ENCODE data around the gene MAGEA10.
"Not testable (repeated sequence)": the region's sequence is repeated elsewhere in the genome, so short reads cannot be mapped to it uniquely, and the experiment has no call there.

MAGEA10 gene

DNA sequence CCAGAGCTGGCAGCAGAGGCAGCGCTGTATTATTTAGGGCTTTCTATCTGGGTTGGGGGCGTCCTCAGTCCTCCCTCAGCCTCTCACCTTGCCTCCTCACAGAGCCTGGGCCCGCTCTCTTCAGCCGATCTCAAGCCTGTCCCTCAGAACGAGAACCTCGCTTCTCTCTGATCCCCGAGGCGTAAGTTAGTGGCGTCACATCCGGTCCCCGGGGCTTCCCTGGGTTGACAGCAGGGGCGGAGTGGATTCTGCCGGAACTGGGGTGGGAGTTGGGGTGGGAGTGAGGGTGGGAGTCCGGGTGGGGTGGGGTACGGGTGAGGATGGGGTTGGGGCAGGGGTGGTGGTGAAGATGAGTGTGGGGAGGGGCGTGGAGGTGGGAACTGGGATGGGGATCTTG lies at the start of gene MAGEA10:
MAGEA10 (minus strand) TSS at position 190 of the 397 bp plus-strand sequence. CDS start 2,957 bp downstream, outside the sequence.
- Mint-ChIP-seq H3K27me3 (ENCODE audit: low read depth) (no peaks in the 10 kb centered on the region), H3K27ac (no peak within 1 kb of the TSS), H3K9me3 (no peaks in the 10 kb centered on the region), H3K4me1 (ENCODE audit: low read depth) (no peaks in the 10 kb centered on the region), H3K4me3 (no peak within 1 kb of the TSS), H3K36me3 (ENCODE audit: low read depth) (no peaks in the 10 kb centered on the region)

GRCh38 chrX:152177497-152178269 lies 39.3 kb upstream of the MAGEA10 start:
- no peak overlapping the region for H3K4me3 Mint-ChIP-seq
- H3K9me3 Mint-ChIP-seq, result no peaks in the 10 kb centered on the region
- no peaks in the 10 kb centered on the region for H3K4me1 Mint-ChIP-seq (ENCODE audit: low read depth)
- H3K27me3 Mint-ChIP-seq (ENCODE audit: low read depth), result no peaks in the 10 kb centered on the region
- no peaks in the 10 kb centered on the region for H3K36me3 Mint-ChIP-seq (ENCODE audit: low read depth)
- no peak overlapping the region for H3K27ac Mint-ChIP-seq

DNA sequence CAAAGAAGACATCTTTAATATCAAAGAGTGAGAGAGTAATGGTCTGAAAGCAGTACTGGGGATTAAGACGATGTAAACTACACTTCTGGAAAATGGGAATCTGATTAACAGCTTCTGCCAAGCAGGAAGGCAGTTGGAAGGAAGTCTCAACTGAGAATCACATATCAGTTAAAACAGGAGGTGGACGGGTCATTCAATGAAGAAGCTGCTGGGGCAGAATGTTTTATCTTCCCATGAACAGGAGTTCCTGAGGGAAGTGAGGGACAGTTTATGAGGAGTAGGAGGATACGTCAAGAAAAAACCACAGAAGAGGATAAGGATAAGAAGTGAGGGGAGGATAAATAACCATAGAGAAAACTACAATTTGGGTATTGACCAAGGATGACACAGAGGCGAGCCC lies 38.7 kb upstream of the MAGEA10 start:
- Mint-ChIP-seq H3K36me3 (ENCODE audit: low read depth) (no peaks in the 10 kb centered on the region), H3K27ac (no peak overlapping the region), H3K9me3 (no peaks in the 10 kb centered on the region), H3K4me3 (no peak overlapping the region), H3K27me3 (ENCODE audit: low read depth) (no peaks in the 10 kb centered on the region), H3K4me1 (ENCODE audit: low read depth) (no peaks in the 10 kb centered on the region)

DNA sequence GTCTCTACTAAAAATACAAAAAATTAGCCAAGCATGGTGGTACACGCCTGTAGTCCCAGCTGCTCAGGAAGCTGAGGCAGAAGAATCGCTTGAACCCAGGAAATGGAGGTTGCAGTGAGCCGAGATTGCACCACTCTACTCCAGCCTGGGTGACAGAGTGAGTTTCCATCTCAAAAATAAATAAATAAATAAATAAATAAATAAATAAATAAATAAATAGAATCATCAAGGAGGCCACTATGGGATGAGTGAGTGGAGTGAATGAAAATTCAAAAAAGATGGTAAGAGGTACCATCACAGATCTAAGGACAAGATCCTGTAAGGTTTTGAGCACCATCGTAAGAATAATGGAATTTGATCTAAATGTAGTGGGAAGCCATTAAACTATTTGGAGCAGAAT lies 37.5 kb upstream of the MAGEA10 start:
- H3K4me1 Mint-ChIP-seq (ENCODE audit: low read depth); H3K27ac Mint-ChIP-seq; H3K4me3 Mint-ChIP-seq; H3K27me3 Mint-ChIP-seq (ENCODE audit: low read depth); H3K9me3 Mint-ChIP-seq; H3K36me3 Mint-ChIP-seq (ENCODE audit: low read depth): not testable (repeated sequence)

GRCh38 chrX:152173923-152174322 lies 35.5 kb upstream of the MAGEA10 start:
- H3K4me1 Mint-ChIP-seq (ENCODE audit: low read depth); H3K9me3 Mint-ChIP-seq; H3K4me3 Mint-ChIP-seq; H3K27me3 Mint-ChIP-seq (ENCODE audit: low read depth); H3K27ac Mint-ChIP-seq; H3K36me3 Mint-ChIP-seq (ENCODE audit: low read depth): not testable (repeated sequence)

DNA sequence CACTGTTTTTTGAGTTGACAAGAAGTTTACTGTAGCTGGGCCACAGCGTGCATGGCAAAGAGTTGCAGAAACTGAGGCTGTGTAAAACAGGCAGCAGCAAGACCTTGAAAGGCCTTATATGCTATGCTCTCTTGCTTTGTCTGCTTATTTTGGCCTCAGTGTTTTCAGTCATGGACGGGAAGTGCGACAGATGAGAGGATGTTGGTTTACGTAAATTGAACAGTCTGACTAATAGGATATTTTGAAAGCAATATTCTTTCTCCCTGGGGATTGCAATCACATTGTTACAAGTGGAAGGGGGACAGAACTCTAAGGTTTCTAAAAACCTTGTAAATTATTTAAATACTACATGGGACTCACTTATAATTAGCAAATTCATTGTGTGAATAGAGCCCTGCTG lies 32.2 kb upstream of the MAGEA10 start:
- Mint-ChIP-seq H3K4me1 (ENCODE audit: low read depth) (no peaks in the 10 kb centered on the region), H3K9me3 (no peaks in the 10 kb centered on the region), H3K36me3 (ENCODE audit: low read depth) (no peaks in the 10 kb centered on the region), H3K27ac (no peak overlapping the region), H3K4me3 (no peak overlapping the region), H3K27me3 (ENCODE audit: low read depth) (no peaks in the 10 kb centered on the region)

GRCh38 chrX:152165033-152165743 lies 26.8 kb upstream of the MAGEA10 start:
- H3K27ac Mint-ChIP-seq, result no peak overlapping the region
- H3K4me3 Mint-ChIP-seq, result no peak overlapping the region
- no peaks in the 10 kb centered on the region for H3K4me1 Mint-ChIP-seq (ENCODE audit: low read depth)
- H3K36me3 Mint-ChIP-seq (ENCODE audit: low read depth), result no peaks in the 10 kb centered on the region
- H3K9me3 Mint-ChIP-seq, result no peaks in the 10 kb centered on the region
- no peaks in the 10 kb centered on the region for H3K27me3 Mint-ChIP-seq (ENCODE audit: low read depth)

- Mint-ChIP-seq H3K4me1 (ENCODE audit: low read depth) (no peaks in the 10 kb centered on the region), H3K36me3 (ENCODE audit: low read depth) (no peaks in the 10 kb centered on the region), H3K4me3 (no peak overlapping the region), H3K27me3 (ENCODE audit: low read depth) (no peaks in the 10 kb centered on the region), H3K27ac (no peak overlapping the region), H3K9me3 (no peaks in the 10 kb centered on the region)
Observed at GRCh38 chrX:152157042-152157441, 18.7 kb upstream of the MAGEA10 start.

DNA sequence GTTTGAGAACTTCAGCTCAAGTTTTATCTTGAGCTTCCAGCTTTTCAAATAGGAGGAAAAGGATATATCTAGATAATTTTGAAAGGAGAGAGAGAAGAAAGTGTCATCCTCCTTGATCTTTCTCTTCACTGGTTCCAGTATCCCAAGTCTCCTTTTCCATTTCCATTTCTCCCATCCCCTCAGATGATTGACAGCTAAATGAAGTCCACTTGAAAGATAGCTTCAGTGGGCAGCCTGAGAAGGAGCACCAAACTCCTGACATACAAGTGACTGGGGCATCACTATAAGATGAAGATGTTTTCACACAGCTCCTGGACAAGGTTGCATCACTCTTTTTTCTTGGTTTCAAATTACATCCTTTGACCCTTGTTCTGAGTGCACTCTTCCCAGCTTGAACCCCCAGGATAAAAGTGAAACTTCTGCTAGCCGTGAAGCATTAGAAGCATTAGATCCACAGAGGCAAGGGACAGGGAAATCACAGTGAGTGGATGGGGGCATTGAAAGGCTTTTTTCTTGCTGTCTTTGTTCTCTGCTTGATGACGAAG lies 17.5 kb upstream of the MAGEA10 start:
- H3K9me3 Mint-ChIP-seq, result no peaks in the 10 kb centered on the region
- no peaks in the 10 kb centered on the region for H3K36me3 Mint-ChIP-seq (ENCODE audit: low read depth)
- H3K27me3 Mint-ChIP-seq (ENCODE audit: low read depth), result no peaks in the 10 kb centered on the region
- H3K4me3 Mint-ChIP-seq, result no peak overlapping the region
- H3K27ac Mint-ChIP-seq, result no peak overlapping the region
- H3K4me1 Mint-ChIP-seq (ENCODE audit: low read depth), result no peaks in the 10 kb centered on the region

DNA sequence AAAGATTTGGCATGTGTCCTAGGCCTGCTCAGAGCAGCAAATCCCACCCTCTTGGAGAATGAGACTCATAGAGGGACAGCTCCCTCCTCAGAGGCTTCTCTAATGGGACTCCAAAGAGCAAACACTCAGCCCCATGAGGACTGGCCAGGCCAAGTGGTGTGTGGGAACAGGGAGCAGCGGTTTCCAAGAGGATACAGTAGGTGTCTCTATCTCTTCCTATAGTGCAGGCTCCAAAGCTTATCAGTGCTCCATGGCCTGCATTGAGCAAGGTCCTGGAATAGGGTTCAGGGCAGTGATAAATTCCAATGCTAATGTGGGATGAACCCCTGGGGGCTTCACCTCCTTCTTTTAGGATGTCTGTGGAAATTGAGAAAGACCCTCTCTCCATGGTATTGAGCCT lies 15.7 kb upstream of the MAGEA10 start:
- Mint-ChIP-seq H3K36me3 (ENCODE audit: low read depth) (no peaks in the 10 kb centered on the region), H3K4me1 (ENCODE audit: low read depth) (no peaks in the 10 kb centered on the region), H3K27me3 (ENCODE audit: low read depth) (no peaks in the 10 kb centered on the region), H3K9me3 (no peaks in the 10 kb centered on the region), H3K27ac (no peak overlapping the region), H3K4me3 (no peak overlapping the region)

DNA sequence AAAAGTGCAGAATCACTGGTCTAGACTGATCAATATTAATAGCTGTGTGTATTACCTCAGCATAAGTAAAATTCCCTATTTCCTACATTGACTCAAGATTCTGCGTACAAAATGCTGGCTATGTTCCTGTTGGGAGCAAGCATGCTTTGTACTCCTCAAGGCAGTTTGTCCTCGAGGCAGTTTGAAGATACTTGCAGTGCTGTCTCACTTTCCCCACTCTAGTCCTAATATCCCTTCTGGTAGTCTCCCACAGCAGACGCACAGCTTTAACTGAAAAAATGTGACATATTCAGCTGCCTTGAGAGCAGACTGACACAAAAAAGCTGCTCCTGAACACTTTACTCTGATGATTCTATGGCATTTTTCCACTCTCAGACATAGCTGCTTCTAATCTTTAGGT lies 12.9 kb upstream of the MAGEA10 start:
- Mint-ChIP-seq H3K36me3 (ENCODE audit: low read depth) (no peaks in the 10 kb centered on the region), H3K27me3 (ENCODE audit: low read depth) (no peaks in the 10 kb centered on the region), H3K4me3 (no peak overlapping the region), H3K4me1 (ENCODE audit: low read depth) (no peaks in the 10 kb centered on the region), H3K9me3 (no peaks in the 10 kb centered on the region), H3K27ac (no peak overlapping the region)

GRCh38 chrX:152149648-152150047 lies 11.3 kb upstream of the MAGEA10 start:
- Mint-ChIP-seq H3K9me3 (no peaks in the 10 kb centered on the region), H3K27ac (no peak overlapping the region), H3K36me3 (ENCODE audit: low read depth) (no peaks in the 10 kb centered on the region), H3K4me3 (no peak overlapping the region), H3K4me1 (ENCODE audit: low read depth) (no peaks in the 10 kb centered on the region), H3K27me3 (ENCODE audit: low read depth) (no peaks in the 10 kb centered on the region)

DNA sequence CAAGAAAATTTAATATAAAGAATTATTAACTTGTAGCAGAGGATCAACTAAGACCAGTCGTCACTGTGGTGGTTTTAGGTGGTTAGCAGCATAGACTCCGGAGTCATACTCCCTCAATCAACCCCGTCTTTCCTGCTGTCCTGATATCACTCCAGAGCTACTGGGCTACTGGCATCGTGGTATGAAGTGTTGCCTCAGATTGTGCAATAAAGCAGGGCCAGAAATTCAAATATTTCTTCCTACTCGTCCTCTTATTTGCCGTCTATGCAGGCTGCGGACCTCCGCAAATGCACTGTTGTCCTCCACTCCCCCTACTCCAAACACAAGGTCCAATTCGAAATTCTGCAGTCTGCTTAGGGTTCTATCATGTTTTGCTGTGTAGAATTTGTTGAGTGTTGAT lies 1.2 kb upstream of the MAGEA10 start:
- no peaks in the 10 kb centered on the region for H3K9me3 Mint-ChIP-seq
- no peaks in the 10 kb centered on the region for H3K4me1 Mint-ChIP-seq (ENCODE audit: low read depth)
- no peak overlapping the region for H3K27ac Mint-ChIP-seq
- H3K27me3 Mint-ChIP-seq (ENCODE audit: low read depth), result no peaks in the 10 kb centered on the region
- H3K4me3 Mint-ChIP-seq, result no peak overlapping the region
- H3K36me3 Mint-ChIP-seq (ENCODE audit: low read depth), result no peaks in the 10 kb centered on the region

- H3K4me1 Mint-ChIP-seq (ENCODE audit: low read depth), result no peaks in the 10 kb centered on the region
- H3K9me3 Mint-ChIP-seq, result no peaks in the 10 kb centered on the region
- H3K4me3 Mint-ChIP-seq, result no peak overlapping the region
- no peaks in the 10 kb centered on the region for H3K27me3 Mint-ChIP-seq (ENCODE audit: low read depth)
- no peaks in the 10 kb centered on the region for H3K36me3 Mint-ChIP-seq (ENCODE audit: low read depth)
- H3K27ac Mint-ChIP-seq, result no peak overlapping the region
Observed at GRCh38 chrX:152137771-152138387, 498 bp downstream of the MAGEA10 start.

DNA sequence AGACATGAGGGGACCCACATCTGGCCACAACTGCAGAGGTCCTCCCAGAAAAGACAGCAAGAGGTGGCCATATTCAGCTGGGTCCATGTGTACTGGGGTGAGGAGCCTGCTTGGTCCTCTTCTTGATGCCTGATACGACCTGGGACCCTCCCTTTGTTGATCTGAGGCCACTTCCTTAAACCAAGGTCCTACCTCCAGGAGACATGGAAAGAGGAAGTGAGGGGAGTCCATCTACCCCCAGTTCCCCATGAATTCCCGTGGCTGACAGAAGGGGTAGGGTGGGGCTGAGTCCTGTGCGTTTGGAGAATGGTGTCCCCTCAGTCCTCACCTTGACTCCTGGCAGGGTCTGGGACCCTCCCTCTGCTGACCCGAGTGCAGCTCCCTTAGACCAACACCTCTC lies 2.1 kb downstream of the MAGEA10 start:
- Mint-ChIP-seq H3K9me3 (no peaks in the 10 kb centered on the region), H3K27ac (no peak overlapping the region), H3K36me3 (ENCODE audit: low read depth) (no peaks in the 10 kb centered on the region), H3K4me3 (no peak overlapping the region), H3K27me3 (ENCODE audit: low read depth) (no peaks in the 10 kb centered on the region), H3K4me1 (ENCODE audit: low read depth) (no peaks in the 10 kb centered on the region)
